CD1c-positive myeloid dendritic cell (primary cell): ENCODE measurements around the gene ECHDC3.
A peak's percentile ranks its signal among the peaks of the same experiment; 100 is the strongest.
"Not testable (repeated sequence)": the region's sequence is repeated elsewhere in the genome, so short reads cannot be mapped to it uniquely, and the experiment has no call there.

Experiments
- DNase-seq: peaks from one replicate; pipeline ENCODE4 v3.0.0-alpha.2; 2016; ENCODE audit errors: extremely low spot score

ECHDC3 gene

GRCh38 chr10:11742009-11742778, at the start of gene ECHDC3:
Gene ECHDC3 (plus strand): TSS chr10:11742382. CDS start chr10:11742577, 195 bp downstream.
- peak; percentile 75 for DNase-seq

GRCh38 chr10:11693376-11693775, 48.8 kb upstream of the ECHDC3 start:
- no peak for DNase-seq

GRCh38 chr10:11695779-11696178, 46.4 kb upstream of the ECHDC3 start:
- DNase-seq, result no peak

- peak; percentile 54 for DNase-seq
Measured at GRCh38 chr10:11697718-11698527, 44.3 kb upstream of the ECHDC3 start.

- DNase-seq, result peak; percentile 69
Measured at GRCh38 chr10:11698691-11699549, 43.3 kb upstream of the ECHDC3 start.

GRCh38 chr10:11699550-11700097, 42.6 kb upstream of the ECHDC3 start:
- DNase-seq, result no peak

- no peak for DNase-seq
Measured at GRCh38 chr10:11700539-11700938, 41.6 kb upstream of the ECHDC3 start.

- DNase-seq, result no peak
Measured at GRCh38 chr10:11701451-11702095, 40.6 kb upstream of the ECHDC3 start.

GRCh38 chr10:11702264-11702663, 39.9 kb upstream of the ECHDC3 start:
- no peak for DNase-seq

- DNase-seq, result no peak
Measured at GRCh38 chr10:11704092-11704491, 38.1 kb upstream of the ECHDC3 start.

- peak; percentile 48 for DNase-seq
Measured at GRCh38 chr10:11705722-11706121, 36.5 kb upstream of the ECHDC3 start.

- DNase-seq, result no peak
Measured at GRCh38 chr10:11706895-11707567, 35.2 kb upstream of the ECHDC3 start.

- DNase-seq, result peak; percentile 65
Measured at GRCh38 chr10:11707624-11708350, 34.4 kb upstream of the ECHDC3 start.

GRCh38 chr10:11708801-11709200, 33.4 kb upstream of the ECHDC3 start:
- not testable (repeated sequence) for DNase-seq

- DNase-seq, result no peak
Measured at GRCh38 chr10:11712744-11713143, 29.4 kb upstream of the ECHDC3 start.

GRCh38 chr10:11713186-11713743, 28.9 kb upstream of the ECHDC3 start:
- DNase-seq, result peak; percentile 86

GRCh38 chr10:11713963-11714362, 28.2 kb upstream of the ECHDC3 start:
- DNase-seq, result no peak

- DNase-seq, result no peak
Measured at GRCh38 chr10:11714750-11715365, 27.3 kb upstream of the ECHDC3 start.
